K562 (cell line): ENCODE results near the gene VN1R4. TPM values are rescaled to one million over a fixed set of nuclear protein-coding genes. Genes with fewer than 3 reads are reported as not detected.

Experiments used
- ATAC-seq: fragments of 200-7000 bp; cut with Tn5 transposase; 3 replicates; pipeline ENCODE4 v1.9.1; 2020; ENCODE audit warnings: moderate library complexity
- BruUV-seq: library from RNA; stranded (reverse); fragments of 400-500 nt; replicated peaks from 2 replicates; lab custom pipeline; 2021; lab: Mats Ljungman, UMichigan
- CTCF ChIA-PET: fragments of 300-600 bp; formaldehyde crosslinking; extraction: SDS; loops from one replicate; lab custom pipeline; 2021; ENCODE audit warnings: low intra/inter-chr PET ratio; lab: Yijun Ruan, JAX
- POLR2A ChIA-PET: fragments of 300-600, 350-650 bp; sonication (Branson Sonifier 250); formaldehyde crosslinking; extraction: SDS; loops from one replicate; lab custom pipeline; 2021; ENCODE audit warnings: antibody characterized with exemption, inconsistent platforms; lab: Yijun Ruan, JAX
- DNase-seq, 4 experiments: peaks; one replicate each; pipeline versions ENCODE4 v3.0.0 to v3.0.0-alpha.2; 2011 to 2018; ENCODE audit warnings: low spot score in 3 of 4, mixed read lengths in 3 of 4; ENCODE audit errors: extremely low read depth in 1 of 4
- FAIRE-seq: peaks from 2 replicates; lab custom pipeline; 2011; peaks lifted over from hg19 to GRCh38; lab: Jason Lieb, UNC
- H2AFZ ChIP-seq: 2 replicates; pipeline ENCODE4 v1.6.0; 2011; ENCODE audit warnings: low read depth, low read length, control low read depth, inconsistent platforms
- H3K27ac ChIP-seq: fragments of 200-600 bp; 3 replicates; pipeline ENCODE4 v1.8.0; 2011; ENCODE audit warnings: low read depth, mild to moderate bottlenecking, control low read depth, inconsistent platforms, low read length, moderate library complexity, mixed read lengths; ENCODE audit errors: extremely low read depth
- H3K27me3 ChIP-seq, 2 experiments: fragments of 300-600 bp in 1 of 2; 2 replicates in 1 of 2; 3 replicates in 1 of 2; pipeline versions ENCODE4 v1.6.0 to v1.8.0; 2011; ENCODE audit warnings: inconsistent platforms in 2 of 2, low read length in 2 of 2, mild to moderate bottlenecking in 1 of 2, mixed read lengths in 1 of 2, moderate library complexity in 1 of 2; ENCODE audit not compliant: control insufficient read depth in 2 of 2, insufficient read depth in 2 of 2
- H3K36me3 ChIP-seq: fragments of 300-600 bp; 3 replicates; pipeline ENCODE4 v1.8.0; 2011; ENCODE audit warnings: mild to moderate bottlenecking, low read length, inconsistent platforms; ENCODE audit not compliant: control insufficient read depth, insufficient read depth
- H3K4me1 ChIP-seq, 2 experiments: fragments of 200-600 bp in 1 of 2; replicated peaks in 1 of 2; 2 replicates in 1 of 2; 3 replicates in 1 of 2; pipeline versions ENCODE4 v1.5.1 to v1.8.0; 2011; ENCODE audit warnings: inconsistent platforms in 2 of 2, low read length in 2 of 2, mild to moderate bottlenecking in 1 of 2, mixed read lengths in 1 of 2, moderate library complexity in 1 of 2; ENCODE audit not compliant: control insufficient read depth in 2 of 2, insufficient read depth in 2 of 2
- H3K4me2 ChIP-seq: 2 replicates; pipeline ENCODE4 v1.6.1; 2011; ENCODE audit warnings: low read length, control low read depth, inconsistent platforms, mixed read lengths; ENCODE audit not compliant: insufficient read depth
- H3K4me3 ChIP-seq: fragments of 200-600 bp; sonication (generic), shearing (Covaris generic); 2 replicates; pipeline ENCODE4 v1.5.1; 2016; ENCODE audit warnings: control low read depth, inconsistent platforms
- H3K79me2 ChIP-seq: fragments of 200-600 bp; 3 replicates; pipeline ENCODE4 v1.8.0; 2011; ENCODE audit warnings: low read length, inconsistent platforms; ENCODE audit not compliant: control insufficient read depth, insufficient read depth
- H3K9ac ChIP-seq, 2 experiments: 2 replicates each; pipeline versions ENCODE4 v1.6.0 to v1.6.1; 2011; ENCODE audit warnings: low read depth in 2 of 2, low read length in 2 of 2, control low read depth in 1 of 2, inconsistent platforms in 1 of 2, mild to moderate bottlenecking in 1 of 2, mixed read lengths in 1 of 2; ENCODE audit not compliant: insufficient read depth in 1 of 2
- H3K9me1 ChIP-seq: one replicate; pipeline ENCODE4 v1.6.0; 2011; ENCODE audit warnings: inconsistent platforms, mild to moderate bottlenecking, low read length, moderate library complexity; ENCODE audit not compliant: control insufficient read depth, insufficient read depth
- H3K9me3 ChIP-seq: replicated peaks from 2 replicates; pipeline ENCODE4 v1.5.1; 2011; ENCODE audit warnings: low read depth, low read length, inconsistent platforms; ENCODE audit not compliant: control insufficient read depth, insufficient read depth
- H4K20me1 ChIP-seq: replicated peaks from 2 replicates; pipeline ENCODE4 v1.6.1; 2011; ENCODE audit warnings: low read length, inconsistent platforms, mixed read lengths; ENCODE audit not compliant: control insufficient read depth, insufficient read depth
- ARID4B ChIP-seq: sonication (generic); formaldehyde crosslinking; IDR thresholded peaks from 2 replicates; pipeline ENCODE4 v1.8.0; 2022; ENCODE audit warnings: mild to moderate bottlenecking, missing genetic modification reagents
- BCOR ChIP-seq: fragments of 450-650 bp; IDR thresholded peaks from 2 replicates; pipeline ENCODE4 v1.6.1; 2016
- CBFB ChIP-seq: sonication (generic); formaldehyde crosslinking; IDR thresholded peaks from 2 replicates; pipeline ENCODE4 v1.4.0; 2020; ENCODE audit warnings: mild to moderate bottlenecking, missing genetic modification reagents
- CBX8 ChIP-seq: fragments of 200-600 bp; sonication (generic); IDR thresholded peaks from 2 replicates; pipeline ENCODE4 v1.6.1; 2012; ENCODE audit warnings: borderline replicate concordance, mixed run types, low read depth, mild to moderate bottlenecking, moderate library complexity, mixed read lengths, low read length, control low read depth, inconsistent platforms; ENCODE audit not compliant: poor library complexity, severe bottlenecking; ENCODE audit errors: extremely low read depth
- DIDO1 ChIP-seq: fragments of 450-650 bp; IDR thresholded peaks from 2 replicates; pipeline ENCODE4 v1.6.1; 2016; ENCODE audit warnings: low read depth, missing biosample characterization, missing genetic modification characterization
- HDGF ChIP-seq: fragments of 450-650 bp; IDR thresholded peaks from 2 replicates; pipeline ENCODE4 v1.6.1; 2016
- KAT8 ChIP-seq: fragments of 450-650 bp; IDR thresholded peaks from 2 replicates; pipeline ENCODE4 v1.6.1; 2016; ENCODE audit warnings: low read depth, mild to moderate bottlenecking
- KDM2B ChIP-seq: fragments of 250-450 bp; sonication (Bioruptor Pico); IDR thresholded peaks from 2 replicates; pipeline ENCODE4 v1.8.0; 2021; ENCODE audit warnings: mild to moderate bottlenecking, moderate library complexity
- SMARCA4 ChIP-seq: fragments of 450-650 bp; IDR thresholded peaks from 2 replicates; pipeline ENCODE4 v1.6.1; 2016
- SRSF1 ChIP-seq: fragments of 200-400 bp; formaldehyde crosslinking; IDR thresholded peaks from 2 replicates; pipeline ENCODE4 v1.6.1; 2017; ENCODE audit warnings: mild to moderate bottlenecking, low read depth, low read length, moderate library complexity
- ZBTB8A ChIP-seq: fragments of 450-650 bp; IDR thresholded peaks from 2 replicates; pipeline ENCODE4 v1.6.1; 2018; ENCODE audit warnings: mild to moderate bottlenecking, moderate library complexity; ENCODE audit not compliant: partially characterized antibody
- ZNF436 ChIP-seq: fragments of 250-450, 450-650 bp; sonication (Bioruptor Pico); formaldehyde crosslinking; IDR thresholded peaks from 2 replicates; pipeline ENCODE4 v1.7.0; 2020; ENCODE audit warnings: mild to moderate bottlenecking
- ZNF717 ChIP-seq: fragments of 250-450 bp; sonication (Bioruptor Pico); IDR thresholded peaks from 2 replicates; pipeline ENCODE4 v1.5.0; 2021
- ZNF79 ChIP-seq: fragments of 250-450 bp; sonication (Bioruptor Pico); IDR thresholded peaks from 2 replicates; pipeline ENCODE4 v1.4.0; 2020; ENCODE audit warnings: low read depth, mild to moderate bottlenecking, moderate library complexity
- WGBS: fragments of 100-300 bp; shearing (Covaris generic); methylation state at CpG from one replicate; pipeline ENCODE4 v1.1.6; 2016; ENCODE audit warnings: low coverage, mixed read lengths; ENCODE audit not compliant: insufficient coverage; ENCODE audit errors: missing lambda C conversion rate; 5-methylcytosine and 5-hydroxymethylcytosine counted together
- in situ Hi-C: fragments of 300-500 bp; cut with MboI; formaldehyde crosslinking; loops from 4 replicates; pipeline ENCODE4 v1.15.0; 2018; ENCODE audit warnings: inconsistent platforms, mixed read lengths
- intact Hi-C: fragments of 100-400 bp; cut with micrococcal nuclease; formaldehyde crosslinking; loops from 2 replicates; pipeline ENCODE4 v1.14.2; 2022
- polyA plus RNA-seq, 8 experiments: library from polyadenylated mRNA; depleted of rRNA in 4 of 8; stranded (reverse) in 5 of 8; unstranded in 3 of 8; fragments of >200 nt; fragmentation: Nextera tagmentation in 2 of 8; fragmentation: Illumina TruSeq in 1 of 8; extraction: Ambion mirVana in 2 of 8; extraction: Trizol in 1 of 8; gene quantifications; 2 replicates each; pipeline versions ENCODE4 v1.2.1 to v1.2.3, GENCODE V29; 2011 to 2014; ENCODE audit warnings: inconsistent platforms in 1 of 8, missing spikeins in 1 of 8
- total RNA-seq, 7 experiments: library from RNA; depleted of rRNA in 6 of 7; stranded (reverse); fragments of >200 nt in 6 of 7; fragmentation: Illumina TruSeq in 2 of 7; extraction: Trizol in 2 of 7; gene quantifications; 2 replicates each; pipeline versions ENCODE4 v1.2.1 to v1.2.3, GENCODE V29; 2011 to 2021; ENCODE audit warnings: low replicate concordance in 1 of 7

VN1R4 gene
- total and polyA plus RNA-seq, 9 of the 15 experiments (the other 6 are each of a cell fraction or from before 2014, with no cell fraction given): not detected

DNA sequence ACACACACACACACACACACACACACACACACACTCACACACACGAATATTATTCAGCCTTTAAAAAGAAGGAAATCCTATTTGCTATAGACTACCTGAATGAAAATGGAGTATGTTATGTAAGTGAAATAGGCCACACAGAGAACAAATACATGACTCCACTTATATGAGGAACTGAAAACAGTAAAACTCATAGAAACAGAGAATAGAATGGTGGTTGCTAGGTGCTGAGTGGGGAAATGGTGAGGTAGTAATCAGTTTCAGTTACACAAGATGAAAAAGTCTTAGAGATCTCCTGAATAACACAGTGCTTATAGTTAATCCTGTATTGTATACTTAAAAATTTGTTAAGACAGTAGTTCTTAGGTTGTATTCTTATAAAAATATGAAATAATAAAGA is 21.0 kb downstream of the VN1R4 start:
- H3K9ac ChIP-seq: no peak overlapping the region
- CTCF ChIA-PET: no interaction called here
- no peaks in the 10 kb centered on the region for H4K20me1 ChIP-seq
- H3K36me3 ChIP-seq: no peaks in the 10 kb centered on the region
- H3K4me2 ChIP-seq: no peak overlapping the region
- intact Hi-C loops: no loop called here
- no peaks in the 10 kb centered on the region for H3K79me2 ChIP-seq
- BruUV-seq: no TSS peak
- H3K27me3 ChIP-seq: no peaks in the 10 kb centered on the region
- no peak overlapping the region for H3K27ac ChIP-seq
- no peaks in the 10 kb centered on the region; the same call in 1 of the 2 replicates for H3K9me3 ChIP-seq
- TF ChIP-seq DIDO1 (tag) (no peak), SMARCA4 (no peak), ZBTB8A (no peak), ARID4B (no peak), CBFB (CRISPR knock-in tag) (no peak), CBX8 (no peak), KAT8 (no peak), KDM2B (CRISPR knock-in tag) (no peak), BCOR (no peak), HDGF (no peak), ZNF717 (CRISPR knock-in tag) (no peak), ZNF79 (CRISPR knock-in tag) (no peak), ZNF436 (CRISPR knock-in tag) (no peak), SRSF1 (no peak)
- TF ChIP-seq, all 486 proteins: peak for 0
- Histone ChIP-seq H3K9me1 (no peaks in the 10 kb centered on the region), H2AFZ (no peak overlapping the region), H3K4me3 (no peak overlapping the region), H3K4me1 (no peaks in the 10 kb centered on the region)
- ATAC-seq: no peak
- in situ Hi-C loops: no loop called here
- no peak for FAIRE-seq
- WGBS: 0% methylated on average over 1 of the region's 1 CpG
- POLR2A ChIA-PET: no interaction called here
- no peak for DNase-seq
